Keratinocyte (primary cell): ENCODE measurements around the gene RPS27A. TPM values are rescaled to one million over a fixed set of nuclear protein-coding genes. Genes with fewer than 3 reads are reported as not detected.

ENCODE experiments used
- DNase-seq: peaks from one replicate; pipeline ENCODE4 v3.0.0-alpha.2; 2011; ENCODE audit warnings: low read depth, missing footprints, low spot score
- FAIRE-seq: peaks from 2 replicates; lab custom pipeline; 2011; peaks lifted over from hg19 to GRCh38; lab: Jason Lieb, UNC
- H2AFZ ChIP-seq: 2 replicates; pipeline ENCODE4 v1.6.0; 2012; ENCODE audit warnings: low read length, control low read depth, inconsistent platforms; ENCODE audit not compliant: control insufficient read depth
- H3K27ac ChIP-seq: 2 replicates; pipeline ENCODE4 v1.5.1; 2011; ENCODE audit warnings: low read length; ENCODE audit not compliant: control insufficient read depth, insufficient read depth
- H3K27me3 ChIP-seq: 3 replicates; pipeline ENCODE4 v1.6.0; 2011; ENCODE audit warnings: low read length; ENCODE audit not compliant: control insufficient read depth, insufficient read depth; ENCODE audit errors: extremely low read depth
- H3K36me3 ChIP-seq, 2 experiments: 2 replicates in 1 of 2; 3 replicates in 1 of 2; pipeline ENCODE4 v1.5.1; 2011; ENCODE audit warnings: low read length in 2 of 2, mild to moderate bottlenecking in 1 of 2; ENCODE audit not compliant: control insufficient read depth in 2 of 2, insufficient read depth in 2 of 2; ENCODE audit errors: extremely low read depth in 1 of 2
- H3K4me1 ChIP-seq: 3 replicates; pipeline ENCODE4 v1.5.1; 2011; ENCODE audit warnings: low read length; ENCODE audit not compliant: control insufficient read depth, insufficient read depth; ENCODE audit errors: extremely low read depth
- H3K4me2 ChIP-seq: 3 replicates; pipeline ENCODE4 v1.6.0; 2011; ENCODE audit warnings: low read depth, low read length; ENCODE audit not compliant: control insufficient read depth, insufficient read depth; ENCODE audit errors: extremely low read depth
- H3K4me3 ChIP-seq, 3 experiments: fragments of 200-600 bp in 1 of 3; sonication (generic) in 1 of 3; 2 replicates in 2 of 3; 3 replicates in 1 of 3; pipeline ENCODE4 v1.5.1; 2011 to 2016; ENCODE audit warnings: low read length in 3 of 3, mild to moderate bottlenecking in 3 of 3, control low read depth in 2 of 3, inconsistent platforms in 1 of 3, low read depth in 1 of 3, mixed read lengths in 1 of 3, mixed run types in 1 of 3, moderate library complexity in 1 of 3; ENCODE audit not compliant: control insufficient read depth in 2 of 3, insufficient read depth in 2 of 3; ENCODE audit errors: extremely low read depth in 1 of 3
- H3K79me2 ChIP-seq: 2 replicates; pipeline ENCODE4 v1.6.0; 2012; ENCODE audit warnings: low read length; ENCODE audit not compliant: control insufficient read depth, insufficient read depth
- H3K9ac ChIP-seq: 3 replicates; pipeline ENCODE4 v1.6.0; 2011; ENCODE audit warnings: low read length; ENCODE audit not compliant: control insufficient read depth, insufficient read depth; ENCODE audit errors: extremely low read depth
- H3K9me1 ChIP-seq: 3 replicates; pipeline ENCODE4 v1.6.0; 2011; ENCODE audit warnings: low read length; ENCODE audit not compliant: control insufficient read depth, insufficient read depth; ENCODE audit errors: extremely low read depth
- H3K9me3 ChIP-seq: 2 replicates; pipeline ENCODE4 v1.5.1; 2012; ENCODE audit warnings: low read depth, low read length; ENCODE audit not compliant: control insufficient read depth
- H4K20me1 ChIP-seq: 3 replicates; pipeline ENCODE4 v1.6.0; 2011; ENCODE audit warnings: low read length; ENCODE audit not compliant: control insufficient read depth, insufficient read depth; ENCODE audit errors: extremely low read depth
- CTCF ChIP-seq, 3 experiments: IDR thresholded peaks in 1 of 3; conservative IDR thresholded peaks in 1 of 3; optimal IDR thresholded peaks in 1 of 3; 2 replicates in 2 of 3; 3 replicates in 1 of 3; pipeline versions ENCODE3 to v1.5.1; 2011; ENCODE audit warnings: low read length in 3 of 3, mild to moderate bottlenecking in 3 of 3, moderate library complexity in 2 of 3, control low read depth in 1 of 3, inconsistent platforms in 1 of 3; ENCODE audit not compliant: insufficient read depth in 2 of 3; ENCODE audit errors: extremely low read depth in 1 of 3
- EZH2 ChIP-seq: IDR thresholded peaks from one replicate; pipeline ENCODE4 v1.6.1; 2012; ENCODE audit warnings: inconsistent platforms, mild to moderate bottlenecking, low read length, moderate library complexity
- dilution Hi-C: fragments of 300-500 bp; cut with MboI; formaldehyde crosslinking; loops from one replicate; pipeline ENCODE4 v1.7.0; 2020; ENCODE audit warnings: low sequenced_read_pairs; ENCODE audit not compliant: extremely low pct_ligation_motif_present
- polyA plus RNA-seq, 5 experiments: library from polyadenylated mRNA; depleted of rRNA in 3 of 5; stranded (reverse) in 3 of 5; stranded (forward) in 1 of 5; unstranded in 1 of 5; fragments of >200 nt; gene quantifications; 1 replicate in 1 of 5; 2 replicates in 3 of 5; 3 replicates in 1 of 5; pipeline versions ENCODE4 v1.2.1 to v1.2.3, GENCODE V29; 2011 to 2012; ENCODE audit warnings: missing spikeins in 2 of 5, low read depth in 1 of 5, low replicate concordance in 1 of 5

Gene RPS27A
- polyA plus RNA-seq, 1 donor (not counting 4 experiments of a cell fraction or from before 2014, with no cell fraction given), result 2,341 TPM

- Histone ChIP-seq H3K79me2 (no peaks in the 10 kb centered on the region), H3K4me3 (no peak overlapping the region), H3K9ac (no peak overlapping the region), H3K4me2 (no peak overlapping the region), H2AFZ (no peak overlapping the region), H4K20me1 (no peaks in the 10 kb centered on the region), H3K27ac (no peak overlapping the region), H3K4me1 (no peaks in the 10 kb centered on the region), H3K9me3 (no peaks in the 10 kb centered on the region), H3K27me3 (no peaks in the 10 kb centered on the region), H3K36me3 (peaks cover 13 to 15% of the 10 kb centered on the region in 2 experiments), H3K9me1 (no peaks in the 10 kb centered on the region)
- dilution Hi-C loops, result no loop called here
- DNase-seq, result no peak
- TF ChIP-seq CTCF (optimal IDR thresholded peaks at IDR 0.05 in 1 of 3, IDR thresholded peaks at IDR 0.05 in 1 of 3, conservative IDR thresholded peaks at IDR 0.05 in 1 of 3; ENCODE audit: extremely low read depth in 1 of 3, insufficient read depth in 2 of 3, low read length in 3 of 3) (no peak), EZH2 (no peak)
- no peak for FAIRE-seq
Measured at GRCh38 chr2:55245411-55245810, 12.9 kb downstream of the RPS27A start.

GRCh38 chr2:55247025-55247424 lies 14.5 kb downstream of the RPS27A start:
- dilution Hi-C loops, result no loop called here
- no peak for FAIRE-seq
- TF ChIP-seq CTCF (optimal IDR thresholded peaks at IDR 0.05 in 1 of 3, IDR thresholded peaks at IDR 0.05 in 1 of 3, conservative IDR thresholded peaks at IDR 0.05 in 1 of 3; ENCODE audit: extremely low read depth in 1 of 3, insufficient read depth in 2 of 3, low read length in 3 of 3) (no peak), EZH2 (no peak)

More at GRCh38 chr2:55247025-55247424, 14.5 kb downstream of the RPS27A start:
- DNase-seq, result no peak
- Histone ChIP-seq H3K79me2 (no peaks in the 10 kb centered on the region), H3K4me1 (no peaks in the 10 kb centered on the region), H3K27me3 (no peaks in the 10 kb centered on the region), H3K4me3 (no peak overlapping the region), H4K20me1 (no peaks in the 10 kb centered on the region), H3K4me2 (no peak overlapping the region), H3K36me3 (peaks cover 9 to 17% of the 10 kb centered on the region in 2 experiments), H2AFZ (no peak overlapping the region), H3K27ac (no peak overlapping the region), H3K9me3 (no peaks in the 10 kb centered on the region), H3K9me1 (no peaks in the 10 kb centered on the region), H3K9ac (no peak overlapping the region)
